D721Med (cell line): ENCODE measurements around the gene OPA3.

Experiments used
- DNase-seq: peaks from one replicate; pipeline ENCODE4 v3.0.0; 2011; ENCODE audit warnings: low spot score; ENCODE audit not compliant: insufficient read length
- FAIRE-seq: peaks from 2 replicates; lab custom pipeline; 2011; peaks lifted over from hg19 to GRCh38; lab: Jason Lieb, UNC
- CTCF ChIP-seq: IDR thresholded peaks from 2 replicates; pipeline ENCODE4 v1.5.1; 2012; ENCODE audit warnings: mild to moderate bottlenecking, control low read depth; ENCODE audit not compliant: insufficient read depth; ENCODE audit errors: missing control alignments

OPA3 gene

GRCh38 chr19:45485305-45486077 lies 99.1 kb downstream of the OPA3 start:
- peak; percentile 82 for DNase-seq
- FAIRE-seq: no peak
- peak; percentile 67 for TF ChIP-seq CTCF

- FAIRE-seq: no peak
- TF ChIP-seq CTCF: no peak
- no peak for DNase-seq
These were observed 100.2 kb downstream of the OPA3 start for GRCh38 chr19:45484273-45484945.

- no peak for TF ChIP-seq CTCF
- FAIRE-seq (no peak), DNase-seq (no peak)
These were observed 101.6 kb downstream of the OPA3 start for GRCh38 chr19:45483033-45483432.

GRCh38 chr19:45478454-45479238 lies 106.0 kb downstream of the OPA3 start:
- FAIRE-seq (peak; percentile 84), DNase-seq (no peak)
- TF ChIP-seq CTCF: peak; percentile 84

GRCh38 chr19:45477713-45478453 lies 106.7 kb downstream of the OPA3 start:
- TF ChIP-seq CTCF: no peak
- no peak for FAIRE-seq
- no peak for DNase-seq
